ENCODE results near the gene ASGR1. TPM values are rescaled to one million over a fixed set of nuclear protein-coding genes. Genes with fewer than 3 reads are reported as not detected.

ASGR1 gene
- total and polyA plus RNA-seq, 12 donors, result 0.32 to 1.2 (median 0.58) TPM; not detected in 2

GRCh38 chr17:7217113-7217987 is 38.2 kb upstream of the ASGR1 start:
- 4 to 6% methylated on average over 21 to 32 of the region's 32 CpGs for WGBS, 2 donors
- Histone ChIP-seq H3K4me1 (peaks cover 20 to 77% (median 67%) of the 10 kb centered on the region in 9 donors), H3K4me3 (peak overlapping the region; percentile 29 to 60 (median 52)), H3K9me3 (no peaks in the 10 kb centered on the region), H3K27ac (peak overlapping the region; percentile 36 to 98 (median 70)), H3K36me3 (peaks cover 0 to 17% (median 0%) of the 10 kb centered on the region in 9 donors), H3K27me3 (no peaks in the 10 kb centered on the region)
- intact Hi-C loops (cut with DNase I), result no loop called here
- ATAC-seq (no peak), DNase-seq (peak; percentile 52 to 79)
- TF ChIP-seq CTCF (IDR thresholded peaks at IDR 0.05), result no peak

GRCh38 chr17:7216242-7217112 is 37.3 kb upstream of the ASGR1 start:
- Histone ChIP-seq H3K4me3 (peak overlapping the region; percentile 29 to 60 (median 52)), H3K36me3 (peaks cover 0 to 8% (median 0%) of the 10 kb centered on the region in 9 donors), H3K27ac (peak overlapping the region in 9 of 10 donors; percentile 36 to 98 (median 74)), H3K27me3 (no peaks in the 10 kb centered on the region), H3K4me1 (peaks cover 19 to 75% (median 65%) of the 10 kb centered on the region in 9 donors), H3K9me3 (no peaks in the 10 kb centered on the region)
- DNase-seq, result no peak
- intact Hi-C loops (cut with DNase I), result no loop called here
- no peak for ATAC-seq
- no peak for TF ChIP-seq CTCF (IDR thresholded peaks at IDR 0.05)
- WGBS, 2 donors, result 36% methylated on average over 7 of the region's 7 CpGs

GRCh38 chr17:7215652-7216180 is 36.5 kb upstream of the ASGR1 start:
- ATAC-seq (no peak), DNase-seq (no peak)
- Histone ChIP-seq H3K9me3 (no peaks in the 10 kb centered on the region), H3K4me1 (peaks cover 17 to 67% (median 58%) of the 10 kb centered on the region in 9 donors), H3K4me3 (peak overlapping the region in 6 of 10 donors; percentile 59 to 71 (median 62)), H3K27ac (peak overlapping the region in 8 of 10 donors; percentile 53 to 98 (median 70)), H3K27me3 (no peaks in the 10 kb centered on the region), H3K36me3 (peaks cover 0 to under 1% (median 0%) of the 10 kb centered on the region in 9 donors)
- TF ChIP-seq CTCF (IDR thresholded peaks at IDR 0.05), result no peak
- intact Hi-C loops (cut with DNase I), result loop anchor here in 2 of 10 donors (2.0 kb wide), 2 partner anchors 23 to 37 kb away; partner anchors contain the start of genes ELP5 (in 1 of the 2) and PHF23 (in 1 of the 2)
- WGBS, 2 donors, result 15 to 23% methylated on average over 9 to 10 of the region's 10 CpGs

Data from heart right ventricle (tissue), 16 donors.